GM19193 (cell line): ENCODE data around the gene SMIM10L2A.

Experiments used
- POLR2A ChIP-seq: IDR thresholded peaks from 4 replicates; pipeline ENCODE4 v1.6.1; 2011; ENCODE audit not compliant: insufficient read depth, insufficient read length; ENCODE audit errors: extremely low read depth

The SMIM10L2A gene

GRCh38 chrX:135411893-135412292 lies 9.9 kb upstream of the SMIM10L2A start:
- no peak for TF ChIP-seq POLR2A

GRCh38 chrX:135416546-135416945 lies 5.2 kb upstream of the SMIM10L2A start:
- no peak for TF ChIP-seq POLR2A

GRCh38 chrX:135420831-135421230 lies 913 bp upstream of the SMIM10L2A start:
- TF ChIP-seq POLR2A = no peak

DNA sequence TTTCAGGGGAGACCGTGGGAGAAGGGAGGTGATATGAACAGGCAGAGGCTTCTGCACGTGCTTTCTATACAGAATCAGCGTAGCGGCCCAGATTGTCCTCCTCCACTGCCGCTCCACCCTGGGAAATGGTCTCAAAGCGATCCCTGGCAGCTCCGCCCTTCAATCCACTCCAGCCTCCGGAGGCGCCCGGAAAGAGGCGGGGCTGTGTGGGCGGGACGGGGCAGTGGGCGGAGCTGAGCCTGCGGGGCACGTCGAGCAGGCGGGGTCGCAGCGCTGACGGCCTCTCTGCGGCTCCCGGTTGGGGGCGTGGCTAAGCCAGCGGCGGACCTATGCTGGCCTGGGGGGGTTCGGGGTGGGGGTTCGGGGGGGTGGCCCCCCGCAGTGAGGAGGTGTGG lies 210 bp upstream of the SMIM10L2A start:
- TF ChIP-seq POLR2A = no peak

DNA sequence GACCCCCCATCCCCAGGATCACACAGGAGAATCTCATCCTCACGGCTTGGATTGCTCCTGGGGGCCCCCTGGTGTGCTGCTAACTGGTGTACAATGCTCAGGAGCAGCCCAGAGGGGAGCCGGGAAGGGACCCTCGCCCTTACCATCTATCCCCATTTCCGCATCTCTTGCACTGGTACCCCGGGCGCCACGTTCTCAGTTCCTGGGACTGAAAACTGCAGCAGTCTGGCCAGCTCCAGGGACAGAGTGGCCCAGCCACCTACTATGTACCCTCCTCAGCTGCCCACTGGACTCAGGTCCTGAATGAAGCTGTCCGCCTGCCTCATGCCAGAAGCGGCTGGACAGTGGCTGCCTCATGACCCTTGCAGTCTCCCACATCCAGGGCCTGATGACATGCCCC lies 2.7 kb downstream of the SMIM10L2A start:
- no peak for TF ChIP-seq POLR2A

DNA sequence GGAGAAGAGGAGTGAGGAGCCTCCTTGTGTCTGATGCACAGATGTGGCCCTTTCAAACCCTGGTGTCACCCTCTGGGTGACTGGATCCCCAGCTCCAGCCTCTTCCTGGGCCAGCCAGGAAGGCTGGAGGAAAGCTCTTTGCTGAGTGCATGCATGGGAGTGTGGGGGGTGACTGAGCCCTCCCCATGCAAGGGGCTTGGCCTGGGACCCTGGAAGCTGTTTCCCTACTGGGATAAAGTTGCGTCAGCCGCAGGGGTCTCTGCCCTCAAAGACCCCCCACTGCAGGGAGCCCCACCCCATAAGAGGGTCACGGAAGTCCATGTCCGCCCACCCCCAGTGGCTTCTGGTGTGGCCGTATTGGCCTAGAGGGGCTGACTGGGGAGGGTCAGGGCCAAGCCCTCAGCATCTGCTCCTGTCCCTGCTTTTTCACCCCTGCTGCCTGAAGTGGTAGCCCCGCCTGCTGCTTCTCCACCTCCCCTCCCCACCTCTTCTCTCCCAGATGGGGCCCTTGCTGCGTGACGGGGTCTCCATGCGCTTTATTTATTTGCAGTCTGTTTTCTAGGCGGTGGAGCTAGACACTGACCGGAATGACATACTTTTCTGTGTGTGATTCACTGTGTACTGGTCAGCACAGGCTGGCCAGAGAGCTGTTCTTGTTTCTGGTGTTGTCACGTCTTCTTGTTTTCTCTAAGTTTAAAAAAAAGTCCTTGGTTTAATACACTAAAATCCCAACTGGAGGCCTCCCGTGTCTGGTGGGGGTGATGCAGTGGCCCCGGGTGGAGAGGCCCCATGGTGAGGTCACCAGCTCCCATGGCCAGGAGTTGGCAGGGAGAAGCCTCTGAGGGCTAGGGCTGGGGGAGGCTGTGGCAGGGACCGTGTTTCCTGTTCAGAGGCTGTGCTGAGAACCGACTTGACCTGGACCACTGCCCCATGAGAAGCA lies 3.6 kb downstream of the SMIM10L2A start:
- TF ChIP-seq POLR2A = no peak

DNA sequence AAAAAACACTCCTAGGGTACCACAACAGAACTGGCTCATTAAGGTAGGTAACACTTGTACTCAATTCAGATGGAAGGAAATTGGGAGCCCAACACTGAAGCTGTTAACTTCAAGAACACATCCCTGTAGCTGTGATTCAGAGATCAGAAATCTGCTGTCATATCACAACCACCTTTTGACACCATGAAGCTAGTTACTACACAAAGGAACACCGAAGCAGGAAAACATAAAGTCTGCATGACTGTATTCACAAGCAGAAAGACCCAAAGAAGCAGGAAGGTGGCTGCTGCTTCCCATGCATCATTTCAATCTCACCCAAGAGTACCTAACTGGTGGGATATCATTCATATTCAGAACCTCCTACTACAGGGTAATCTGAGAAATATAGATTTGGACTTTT lies 7.7 kb downstream of the SMIM10L2A start:
- TF ChIP-seq POLR2A = no peak

DNA sequence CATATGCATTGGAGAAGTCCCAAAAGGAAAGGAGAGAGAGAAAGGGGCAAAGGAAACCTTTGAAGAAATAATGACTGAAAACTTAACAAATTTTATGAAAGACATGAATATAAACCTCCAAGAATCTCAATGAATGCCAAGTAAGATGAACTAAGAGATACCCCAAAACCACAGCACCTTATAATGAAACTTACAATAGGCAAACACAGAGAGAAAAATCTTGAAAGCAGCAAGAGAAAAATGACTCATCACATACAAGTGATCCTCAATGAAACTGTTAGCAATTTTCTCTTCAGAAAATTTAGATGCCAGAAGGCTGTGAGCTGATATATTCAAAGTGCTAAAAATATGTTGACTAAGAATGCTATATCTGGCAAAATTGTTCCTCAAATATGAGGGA lies 10.1 kb downstream of the SMIM10L2A start:
- TF ChIP-seq POLR2A = no peak

GRCh38 chrX:135432453-135432852 lies 10.7 kb downstream of the SMIM10L2A start:
- no peak for TF ChIP-seq POLR2A

- no peak for TF ChIP-seq POLR2A
Observed at GRCh38 chrX:135432881-135433521, 11.3 kb downstream of the SMIM10L2A start.

DNA sequence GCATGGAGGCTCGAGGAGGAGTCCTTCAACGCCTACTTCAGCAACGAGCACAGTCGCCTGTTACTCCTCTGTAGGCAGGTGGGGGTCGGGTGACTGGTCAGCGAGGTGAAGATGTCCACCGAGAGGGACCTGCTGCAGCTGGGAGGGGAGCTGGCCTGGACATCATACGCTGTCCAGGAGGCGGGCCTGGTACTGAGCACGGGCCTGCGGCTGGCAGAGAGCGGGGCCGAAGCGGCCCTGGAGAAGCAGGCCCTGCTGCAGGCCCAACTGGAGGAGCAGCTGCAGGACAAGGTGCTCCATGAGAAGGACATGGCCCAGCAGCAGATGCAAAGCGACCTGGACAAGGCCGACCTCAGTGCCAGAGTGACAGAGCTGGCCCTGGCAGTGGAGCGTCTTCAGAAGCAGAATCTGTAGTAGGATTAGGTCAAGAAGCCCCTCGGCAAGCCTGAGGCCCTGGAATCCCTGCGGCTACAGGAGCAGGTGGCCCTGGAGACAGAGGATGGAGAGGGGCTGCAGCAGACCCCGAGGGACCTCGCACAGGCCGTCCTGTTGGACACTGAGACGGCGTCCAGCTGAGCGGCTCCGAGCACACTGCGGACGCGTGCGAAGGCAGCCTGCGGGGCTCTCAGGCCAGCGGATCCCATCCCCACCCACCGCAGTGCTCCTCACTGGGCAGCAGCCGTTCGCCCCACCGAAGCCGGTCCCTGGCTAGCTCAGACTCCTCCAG lies 11.9 kb downstream of the SMIM10L2A start:
- TF ChIP-seq POLR2A = no peak

- TF ChIP-seq POLR2A = no peak
Observed at GRCh38 chrX:135434258-135435138, 12.8 kb downstream of the SMIM10L2A start.

DNA sequence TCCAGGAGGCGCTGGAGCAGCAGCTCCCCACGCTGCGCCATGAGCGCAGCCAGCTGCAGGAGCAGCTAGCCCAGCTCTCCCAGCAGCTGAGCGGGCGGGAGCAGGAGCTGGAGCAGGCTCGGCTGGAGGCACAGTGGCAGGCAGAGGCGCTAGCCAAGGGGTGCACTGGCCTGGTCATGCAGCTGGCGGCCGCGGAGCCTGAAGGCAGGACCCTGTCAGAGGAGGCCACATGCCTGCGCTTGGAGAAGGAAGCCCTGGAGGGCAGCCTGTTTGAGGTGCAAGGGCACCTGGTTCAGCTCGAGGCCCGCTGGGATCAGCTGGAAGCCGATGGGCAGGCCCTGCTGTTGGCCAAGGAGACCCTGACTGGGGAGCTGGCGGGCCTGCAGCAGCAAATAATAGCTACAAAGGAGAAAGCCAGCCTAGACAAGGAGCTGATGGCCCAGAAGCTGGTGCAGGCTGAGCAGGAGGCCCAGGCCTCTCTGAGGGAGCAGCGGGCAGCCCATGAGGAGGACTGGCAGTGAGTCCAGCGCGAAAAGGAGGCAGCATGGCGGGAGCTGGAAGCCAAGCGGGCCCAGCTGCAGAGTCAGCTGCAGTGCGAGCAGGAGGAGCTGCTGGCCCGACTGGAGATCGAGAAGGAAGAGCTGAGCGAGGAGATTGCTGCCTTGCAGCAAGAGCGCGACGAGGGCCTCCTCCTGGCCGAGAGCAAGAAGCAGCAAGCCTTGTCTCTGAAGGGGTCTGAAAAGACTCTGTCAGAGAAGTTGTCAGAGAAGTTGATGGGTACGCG lies 13.6 kb downstream of the SMIM10L2A start:
- TF ChIP-seq POLR2A = no peak

GRCh38 chrX:135435933-135436332 lies 14.2 kb downstream of the SMIM10L2A start:
- no peak for TF ChIP-seq POLR2A
